Parathyroid adenoma (tissue), 2 donors: ENCODE data around the gene CTDSP2.

ENCODE experiments used
- H2AFZ ChIP-seq: fragments of 300-600 bp; sonication (generic); one replicate; pipeline ENCODE4 v1.7.0; 2017; ENCODE audit warnings: antibody characterized with exemption, mild to moderate bottlenecking
- H3K27ac ChIP-seq: fragments of 300-600 bp; sonication (generic); one replicate; pipeline ENCODE4 v1.7.0; 2017
- H3K27me3 ChIP-seq: fragments of 300-600 bp; sonication (generic); one replicate; pipeline ENCODE4 v1.7.0; 2017; ENCODE audit warnings: low read length; ENCODE audit not compliant: control insufficient read depth, insufficient read depth
- H3K36me3 ChIP-seq: fragments of 300-600 bp; sonication (generic); one replicate; pipeline ENCODE4 v1.7.0; 2017; ENCODE audit warnings: low read length; ENCODE audit not compliant: control insufficient read depth, insufficient read depth
- H3K4me1 ChIP-seq: fragments of 300-600 bp; sonication (generic); one replicate; pipeline ENCODE4 v1.7.0; 2017; ENCODE audit warnings: control low read depth
- H3K4me2 ChIP-seq: fragments of 300-600 bp; sonication (generic); one replicate; pipeline ENCODE4 v1.7.0; 2017; ENCODE audit warnings: low read length
- H3K4me3 ChIP-seq: fragments of 300-600 bp; sonication (generic); one replicate; pipeline ENCODE4 v1.7.0; 2017; ENCODE audit warnings: low read depth, low read length
- H3K79me2 ChIP-seq: fragments of 300-600 bp; sonication (generic); one replicate; pipeline ENCODE4 v1.7.0; 2017; ENCODE audit warnings: control low read depth
- H3K9ac ChIP-seq: fragments of 300-600 bp; sonication (generic); one replicate; pipeline ENCODE4 v1.7.0; 2017; ENCODE audit warnings: mild to moderate bottlenecking
- H3K9me3 ChIP-seq: fragments of 300-600 bp; sonication (generic); one replicate; pipeline ENCODE4 v1.7.0; 2017; ENCODE audit warnings: low read length; ENCODE audit not compliant: control insufficient read depth
- CTCF ChIP-seq: fragments of 300-600 bp; sonication (generic); IDR thresholded peaks from one replicate; pipeline ENCODE4 v1.7.0; 2017; ENCODE audit warnings: antibody characterized with exemption, mild to moderate bottlenecking
- donor health status: primary hyperparathyroidism.

CTDSP2 gene

GRCh38 chr12:57869927-57870318 lies 23.4 kb upstream of the CTDSP2 start:
- TF ChIP-seq CTCF: no peak
- H3K4me2 ChIP-seq: no peak overlapping the region
- H2AFZ ChIP-seq: no peak overlapping the region
- H3K4me3 ChIP-seq: no peak overlapping the region
- no peaks in the 10 kb centered on the region for H3K36me3 ChIP-seq
- H3K9me3 ChIP-seq: no peaks in the 10 kb centered on the region
- H3K79me2 ChIP-seq: no peaks in the 10 kb centered on the region
- H3K27ac ChIP-seq: no peak overlapping the region
- H3K27me3 ChIP-seq: no peaks in the 10 kb centered on the region
- peaks cover 6% of the 10 kb centered on the region for H3K4me1 ChIP-seq
- H3K9ac ChIP-seq: no peak overlapping the region

- Histone ChIP-seq H3K4me1 (peaks cover 11% of the 10 kb centered on the region), H2AFZ (no peak overlapping the region), H3K9me3 (no peaks in the 10 kb centered on the region), H3K9ac (no peak overlapping the region), H3K36me3 (no peaks in the 10 kb centered on the region), H3K27me3 (no peaks in the 10 kb centered on the region), H3K4me2 (no peak overlapping the region), H3K27ac (no peak overlapping the region), H3K79me2 (no peaks in the 10 kb centered on the region), H3K4me3 (no peak overlapping the region)
- no peak for TF ChIP-seq CTCF
Observed at GRCh38 chr12:57869298-57869926, 22.9 kb upstream of the CTDSP2 start.

- TF ChIP-seq CTCF: no peak
- Histone ChIP-seq H3K27ac (no peak overlapping the region), H2AFZ (no peak overlapping the region), H3K27me3 (no peaks in the 10 kb centered on the region), H3K9ac (no peak overlapping the region), H3K4me2 (no peak overlapping the region), H3K79me2 (no peaks in the 10 kb centered on the region), H3K36me3 (no peaks in the 10 kb centered on the region), H3K4me1 (peaks cover 12% of the 10 kb centered on the region), H3K4me3 (no peak overlapping the region), H3K9me3 (no peaks in the 10 kb centered on the region)
Observed at GRCh38 chr12:57868851-57869268, 22.3 kb upstream of the CTDSP2 start.

GRCh38 chr12:57868221-57868620 lies 21.7 kb upstream of the CTDSP2 start:
- H3K9me3 ChIP-seq: no peaks in the 10 kb centered on the region
- no peak overlapping the region for H3K9ac ChIP-seq
- no peak overlapping the region for H2AFZ ChIP-seq
- no peak overlapping the region for H3K4me3 ChIP-seq
- no peaks in the 10 kb centered on the region for H3K27me3 ChIP-seq
- H3K4me1 ChIP-seq: peaks cover 12% of the 10 kb centered on the region
- H3K36me3 ChIP-seq: no peaks in the 10 kb centered on the region
- no peak overlapping the region for H3K27ac ChIP-seq
- no peaks in the 10 kb centered on the region for H3K79me2 ChIP-seq
- no peak overlapping the region for H3K4me2 ChIP-seq
- no peak for TF ChIP-seq CTCF

DNA sequence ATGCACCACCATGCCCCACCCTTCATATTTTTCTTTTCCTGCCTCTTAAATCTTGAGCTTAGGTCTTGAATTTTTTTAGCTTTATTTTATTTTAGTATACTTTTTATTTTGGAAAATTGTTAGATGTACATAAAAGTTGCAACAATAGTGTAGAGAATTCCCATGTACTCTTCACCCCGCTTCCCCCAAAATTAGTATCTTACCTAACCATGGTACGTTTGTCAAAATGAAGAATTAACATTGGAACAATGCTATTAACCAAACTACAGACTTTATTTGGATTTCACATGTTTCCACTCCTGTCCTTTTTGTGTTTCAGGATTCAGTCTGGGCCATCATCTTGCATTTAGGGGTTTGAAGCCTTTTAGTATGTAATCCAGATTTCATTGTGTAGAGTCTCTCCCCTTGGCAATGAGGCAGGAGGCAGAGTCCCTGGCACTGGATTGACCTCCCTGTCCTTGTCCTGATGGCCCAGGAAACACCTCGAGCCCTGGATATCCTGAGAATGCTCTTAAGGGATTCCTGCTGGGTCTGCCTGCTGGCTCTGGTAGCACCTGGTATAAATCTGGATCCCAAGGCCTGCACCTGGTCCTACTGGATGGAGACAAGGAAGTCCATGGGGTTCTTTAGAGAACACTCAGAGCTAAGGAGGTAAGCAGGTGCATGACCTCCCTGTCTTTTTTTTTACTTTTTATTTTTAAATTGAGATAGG lies 19.9 kb upstream of the CTDSP2 start:
- H3K79me2 ChIP-seq: no peaks in the 10 kb centered on the region
- TF ChIP-seq CTCF: no peak
- H3K9ac ChIP-seq: no peak overlapping the region
- no peak overlapping the region for H3K27ac ChIP-seq
- H3K36me3 ChIP-seq: no peaks in the 10 kb centered on the region
- no peak overlapping the region for H3K4me3 ChIP-seq
- no peaks in the 10 kb centered on the region for H3K27me3 ChIP-seq
- peaks cover 12% of the 10 kb centered on the region for H3K4me1 ChIP-seq
- H2AFZ ChIP-seq: no peak overlapping the region
- no peak overlapping the region for H3K4me2 ChIP-seq
- H3K9me3 ChIP-seq: no peaks in the 10 kb centered on the region
